WTC11 (cell line): ENCODE data around the gene CDK11B. TPM values are rescaled to one million over a fixed set of nuclear protein-coding genes. Genes with fewer than 3 reads are reported as not detected.
A peak's percentile ranks its signal among the peaks of the same experiment; 100 is the strongest.
"Not testable (repeated sequence)": the region's sequence is repeated elsewhere in the genome, so short reads cannot be mapped to it uniquely, and the experiment has no call there.

Experiments
- ATAC-seq: fragments of 200-7000 bp; cut with Tn5 transposase; 2 replicates; pipeline ENCODE4 v1.10.0; 2021; ENCODE audit warnings: mild to moderate bottlenecking, moderate library complexity
- CTCF ChIA-PET: fragments of 300-600 bp; sonication (Branson Sonifier 250); formaldehyde crosslinking; loops from one replicate; lab custom pipeline; 2021; ENCODE audit warnings: antibody characterized with exemption; lab: Charles Lee
- POLR2A ChIA-PET: fragments of 350-600 bp; sonication (Branson Sonifier 250); formaldehyde crosslinking; loops from one replicate; lab custom pipeline; 2021; ENCODE audit warnings: antibody characterized with exemption; lab: Charles Lee
- DNase-seq: peaks from one replicate; pipeline ENCODE4 v3.0.0; 2021; ENCODE audit warnings: low spot score
- H3K27ac Mint-ChIP-seq: 2 replicates; pipeline ENCODE4 v1.8.0; 2021; ENCODE audit warnings: mixed read lengths
- H3K27me3 Mint-ChIP-seq: 2 replicates; pipeline ENCODE4 v1.8.0; 2021; ENCODE audit warnings: low read depth, mild to moderate bottlenecking, moderate library complexity, mixed read lengths
- H3K36me3 Mint-ChIP-seq: 2 replicates; pipeline ENCODE4 v1.8.0; 2021; ENCODE audit warnings: mixed read lengths
- H3K4me1 Mint-ChIP-seq: 2 replicates; pipeline ENCODE4 v1.8.0; 2022; ENCODE audit warnings: mixed read lengths
- H3K4me3 Mint-ChIP-seq: 2 replicates; pipeline ENCODE4 v1.8.0; 2021; ENCODE audit warnings: mild to moderate bottlenecking, moderate library complexity, mixed read lengths
- H3K9me3 Mint-ChIP-seq: 2 replicates; pipeline ENCODE4 v1.8.0; 2021; ENCODE audit warnings: mixed read lengths
- CREB1 ChIP-seq: sonication (generic); formaldehyde crosslinking; IDR thresholded peaks from 2 replicates; pipeline ENCODE4 v1.8.0; 2023; ENCODE audit warnings: mild to moderate bottlenecking, missing genetic modification reagents
- MXD4 ChIP-seq: fragments of 250-450 bp; sonication (Bioruptor Pico); IDR thresholded peaks from 2 replicates; pipeline ENCODE4 v1.8.0; 2021; ENCODE audit warnings: mild to moderate bottlenecking, moderate library complexity, borderline replicate concordance
- SOX15 ChIP-seq: fragments of 250-450 bp; sonication (Bioruptor Pico); IDR thresholded peaks from 2 replicates; pipeline ENCODE4 v1.9.0; 2021; ENCODE audit warnings: mild to moderate bottlenecking
- ZNF138 ChIP-seq: sonication (generic); formaldehyde crosslinking; conservative IDR thresholded peaks from 2 replicates; pipeline ENCODE4 v1.8.1; 2022; ENCODE audit warnings: mild to moderate bottlenecking, moderate library complexity, missing genetic modification reagents
- total RNA-seq: library from RNA; stranded (reverse); gene quantifications from 3 replicates; pipeline ENCODE4 v1.2.3, GENCODE V29; 2021

Gene CDK11B
- total RNA-seq, 1 experiment from 2014 or later = 41.2 TPM

DNA sequence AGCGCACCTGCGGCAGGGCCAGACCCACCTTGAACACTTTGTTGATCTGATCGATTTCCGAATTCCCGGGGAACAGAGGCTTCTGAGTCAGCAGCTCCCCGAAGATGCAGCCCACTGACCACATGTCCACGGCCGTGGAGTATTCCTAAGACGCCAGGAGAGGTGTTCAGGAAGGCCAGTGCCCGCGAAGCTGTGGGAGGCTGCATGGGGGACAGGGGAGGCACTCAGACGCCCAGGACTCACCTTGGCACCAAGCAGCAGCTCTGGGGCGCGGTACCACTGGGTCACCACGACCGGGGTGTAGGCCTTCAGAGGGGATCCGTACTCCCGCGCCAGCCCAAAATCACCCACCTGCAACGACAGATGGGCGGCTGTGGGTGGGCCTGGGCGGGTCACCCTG lies 45.0 kb upstream of the CDK11B start:
- H3K4me3 Mint-ChIP-seq = no peak overlapping the region
- POLR2A ChIA-PET = no interaction called here
- no peak overlapping the region for H3K27ac Mint-ChIP-seq
- TF ChIP-seq SOX15 (CRISPR knock-in tag) = no peak
- no peak for TF ChIP-seq ZNF138
- no peak for TF ChIP-seq CREB1 (CRISPR knock-in tag)
- no peak for TF ChIP-seq MXD4 (CRISPR knock-in tag)
- ATAC-seq (no peak), DNase-seq (no peak)
- H3K27me3 Mint-ChIP-seq = no peaks in the 10 kb centered on the region
- no peaks in the 10 kb centered on the region for H3K4me1 Mint-ChIP-seq
- peaks cover 5% of the 10 kb centered on the region; the same call in 1 of the 2 replicates for H3K36me3 Mint-ChIP-seq
- no peaks in the 10 kb centered on the region for H3K9me3 Mint-ChIP-seq
- CTCF ChIA-PET = no interaction called here

DNA sequence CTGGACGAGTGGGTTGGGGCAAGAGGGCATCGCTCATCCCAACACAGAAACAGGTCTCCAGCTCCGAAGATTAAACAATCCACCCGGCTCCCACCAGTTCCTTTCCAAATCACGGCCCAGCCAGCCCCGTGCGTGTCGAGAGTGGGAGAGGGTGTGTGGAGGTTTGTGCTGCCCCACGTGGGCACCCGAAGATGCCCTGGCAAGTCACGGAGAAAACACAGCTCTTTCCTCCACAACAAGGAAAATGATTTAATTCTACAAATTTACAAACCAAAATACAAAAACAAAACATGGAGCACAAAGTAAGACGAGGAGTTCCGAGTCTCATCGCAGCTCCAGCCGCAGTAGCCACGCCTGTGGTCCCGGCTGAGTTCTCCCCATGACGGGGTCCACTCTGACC lies 43.7 kb upstream of the CDK11B start:
- H3K4me3 Mint-ChIP-seq, H3K4me1 Mint-ChIP-seq, H3K27me3 Mint-ChIP-seq, H3K36me3 Mint-ChIP-seq, POLR2A ChIA-PET, CTCF ChIA-PET, ATAC-seq, H3K9me3 Mint-ChIP-seq, DNase-seq, H3K27ac Mint-ChIP-seq: not testable (repeated sequence)

DNA sequence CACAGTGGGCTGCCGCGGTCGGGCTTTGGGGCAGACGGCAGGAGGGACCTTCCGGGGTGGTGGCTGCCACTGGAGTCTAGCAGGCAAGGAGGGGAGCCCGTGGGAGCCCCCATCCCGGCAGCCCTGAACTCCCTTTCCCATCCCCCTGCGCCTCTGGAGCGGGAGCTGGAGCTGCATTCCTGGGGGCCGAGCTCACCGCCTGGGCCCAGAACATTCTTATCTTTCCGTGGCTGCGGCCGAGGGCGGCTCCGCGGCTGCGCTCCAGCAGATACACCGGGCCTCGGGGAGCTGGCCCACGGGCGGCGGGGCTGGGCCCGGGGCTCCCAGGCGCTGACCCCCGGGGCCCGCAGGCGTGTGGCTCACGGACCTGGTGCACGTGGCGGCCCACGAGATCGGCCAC lies 41.8 kb upstream of the CDK11B start:
- H3K27ac Mint-ChIP-seq, H3K4me3 Mint-ChIP-seq, H3K9me3 Mint-ChIP-seq, POLR2A ChIA-PET, H3K27me3 Mint-ChIP-seq, DNase-seq, H3K4me1 Mint-ChIP-seq, CTCF ChIA-PET, H3K36me3 Mint-ChIP-seq: not testable (repeated sequence)
- peak; percentile 49 for ATAC-seq

DNA sequence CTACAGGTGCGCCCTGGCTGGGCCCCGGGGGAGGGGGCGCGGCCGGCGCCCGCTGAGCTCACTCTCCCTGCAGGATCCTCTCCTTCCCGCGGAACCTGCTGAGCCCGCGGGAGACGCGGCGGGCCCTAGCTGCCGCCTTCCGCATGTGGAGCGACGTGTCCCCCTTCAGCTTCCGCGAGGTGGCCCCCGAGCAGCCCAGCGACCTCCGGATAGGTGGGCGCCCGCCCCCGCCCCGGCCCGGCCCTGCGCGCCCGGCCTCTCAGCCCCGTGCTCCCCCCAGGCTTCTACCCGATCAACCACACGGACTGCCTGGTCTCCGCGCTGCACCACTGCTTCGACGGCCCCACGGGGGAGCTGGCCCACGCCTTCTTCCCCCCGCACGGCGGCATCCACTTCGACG lies 41.3 kb upstream of the CDK11B start:
- H3K36me3 Mint-ChIP-seq, H3K27me3 Mint-ChIP-seq, CTCF ChIA-PET, H3K27ac Mint-ChIP-seq, DNase-seq, H3K9me3 Mint-ChIP-seq, H3K4me3 Mint-ChIP-seq, POLR2A ChIA-PET, H3K4me1 Mint-ChIP-seq: not testable (repeated sequence)
- ATAC-seq = peak; percentile 18

DNA sequence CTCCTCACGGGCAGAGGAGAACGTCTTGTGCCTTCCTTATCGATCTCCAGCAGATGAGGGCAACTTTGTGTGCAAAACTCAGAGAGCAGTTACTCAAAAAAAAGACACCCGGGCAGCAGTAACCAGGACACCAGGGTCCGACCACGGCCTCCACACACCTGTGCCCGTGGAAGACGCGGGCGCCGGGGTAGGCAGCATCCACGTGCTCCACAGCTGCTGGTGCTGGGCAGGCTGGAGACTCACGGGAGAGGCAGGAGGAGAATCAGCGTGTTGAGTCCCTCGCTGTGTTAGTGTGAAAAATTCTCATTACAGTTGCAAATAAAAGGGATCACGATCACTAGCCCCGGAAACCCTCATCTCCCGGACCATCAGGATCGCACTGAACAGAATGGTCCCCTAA lies 40.3 kb upstream of the CDK11B start:
- H3K9me3 Mint-ChIP-seq, H3K4me1 Mint-ChIP-seq, H3K27ac Mint-ChIP-seq, H3K4me3 Mint-ChIP-seq, DNase-seq, CTCF ChIA-PET, ATAC-seq, H3K27me3 Mint-ChIP-seq, POLR2A ChIA-PET, H3K36me3 Mint-ChIP-seq: not testable (repeated sequence)

DNA sequence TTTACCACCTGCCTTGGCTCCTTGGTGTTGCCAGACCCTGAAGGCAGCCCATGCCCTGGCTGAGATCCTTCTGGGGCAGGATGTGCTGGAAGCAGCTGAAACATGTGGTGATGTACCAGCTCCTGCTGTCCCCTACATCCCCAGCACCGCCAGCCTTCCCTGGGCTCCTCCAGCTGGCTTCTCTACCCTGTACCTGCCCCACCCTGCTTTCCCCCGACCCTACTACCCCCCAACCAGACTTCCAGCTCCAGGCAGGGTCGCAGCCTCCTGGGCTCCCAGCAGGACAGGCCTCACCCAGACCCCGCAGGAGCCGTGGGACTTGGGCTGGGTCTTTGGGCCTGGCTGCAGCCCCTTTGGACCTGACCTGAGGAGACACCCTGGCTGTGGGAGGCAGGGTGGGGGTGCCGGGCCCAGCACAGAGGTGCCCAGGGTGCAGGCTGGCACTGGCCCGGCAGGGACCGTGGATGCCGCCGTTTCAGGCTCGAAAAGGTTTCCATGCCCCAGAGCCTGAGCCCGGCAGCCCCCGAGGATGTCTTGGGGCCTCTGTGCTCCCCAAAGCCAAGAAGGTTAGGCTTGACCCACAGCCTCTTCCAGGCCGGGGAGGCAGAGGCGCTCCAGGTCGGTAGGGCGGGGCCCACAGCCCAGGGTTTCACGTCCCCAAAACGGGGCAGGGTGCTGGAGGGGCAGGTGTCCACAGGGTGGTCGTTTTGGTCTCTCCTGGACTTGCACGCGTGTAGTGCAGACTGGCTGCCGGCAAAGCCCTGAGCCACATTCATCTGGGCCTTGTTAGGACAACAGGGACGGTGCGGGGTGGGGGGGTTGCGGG lies 38.8 kb upstream of the CDK11B start:
- H3K9me3 Mint-ChIP-seq, CTCF ChIA-PET, DNase-seq, H3K4me1 Mint-ChIP-seq, H3K27me3 Mint-ChIP-seq, H3K4me3 Mint-ChIP-seq, H3K27ac Mint-ChIP-seq, ATAC-seq, H3K36me3 Mint-ChIP-seq, POLR2A ChIA-PET: not testable (repeated sequence)

DNA sequence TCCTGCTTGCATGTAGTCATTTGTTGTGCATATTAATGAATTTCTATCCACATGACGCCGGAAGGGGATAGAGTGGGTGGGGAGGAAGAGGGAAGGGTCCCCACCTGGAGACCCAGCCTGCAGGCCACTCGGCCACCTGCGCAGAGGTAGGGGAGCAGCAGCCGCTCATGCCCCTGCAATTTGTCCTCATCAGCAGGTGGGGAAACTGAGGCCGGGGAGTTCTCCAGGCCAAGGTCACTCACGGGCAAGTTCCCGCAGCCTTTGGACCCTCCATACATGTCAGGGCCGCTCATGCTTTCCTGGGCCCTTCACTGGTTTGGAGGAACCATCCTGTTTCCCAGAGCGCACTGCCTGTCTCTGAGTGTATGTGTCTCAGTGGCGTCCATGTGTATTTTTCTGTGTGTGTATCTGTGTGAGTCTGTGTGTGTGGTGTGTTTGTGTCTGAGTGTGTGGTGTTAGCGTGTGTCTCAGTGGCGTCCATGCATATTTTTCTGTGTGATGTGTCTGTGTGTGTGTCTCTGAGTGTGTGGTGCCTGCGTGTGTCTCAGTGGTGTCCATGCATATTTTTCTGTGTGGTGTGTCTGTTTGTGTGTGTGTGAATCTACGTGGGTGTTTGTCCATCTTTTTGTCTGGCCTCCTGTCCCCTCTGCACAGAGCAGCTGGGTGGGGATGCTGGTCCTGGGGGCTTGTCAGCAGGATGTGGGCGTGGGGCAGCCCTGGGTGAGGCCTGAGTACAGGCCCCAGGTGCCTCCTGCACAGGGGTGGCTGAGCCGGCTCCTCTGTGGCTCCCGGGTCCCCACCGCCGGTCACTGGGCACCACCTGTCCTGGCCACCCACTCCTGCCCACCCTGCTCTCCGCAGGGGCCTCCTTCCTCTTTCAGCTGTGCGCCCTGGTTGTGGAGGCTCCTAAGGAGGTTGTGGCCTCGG lies 37.9 kb upstream of the CDK11B start:
- CTCF ChIA-PET, H3K4me3 Mint-ChIP-seq, POLR2A ChIA-PET, H3K4me1 Mint-ChIP-seq, H3K9me3 Mint-ChIP-seq, ATAC-seq, H3K36me3 Mint-ChIP-seq, H3K27me3 Mint-ChIP-seq, DNase-seq: not testable (repeated sequence)
- peak overlapping the region; percentile 26 for H3K27ac Mint-ChIP-seq
